Measurements from ENCODE around the gene ABCC5.

ABCC5 gene

DNA sequence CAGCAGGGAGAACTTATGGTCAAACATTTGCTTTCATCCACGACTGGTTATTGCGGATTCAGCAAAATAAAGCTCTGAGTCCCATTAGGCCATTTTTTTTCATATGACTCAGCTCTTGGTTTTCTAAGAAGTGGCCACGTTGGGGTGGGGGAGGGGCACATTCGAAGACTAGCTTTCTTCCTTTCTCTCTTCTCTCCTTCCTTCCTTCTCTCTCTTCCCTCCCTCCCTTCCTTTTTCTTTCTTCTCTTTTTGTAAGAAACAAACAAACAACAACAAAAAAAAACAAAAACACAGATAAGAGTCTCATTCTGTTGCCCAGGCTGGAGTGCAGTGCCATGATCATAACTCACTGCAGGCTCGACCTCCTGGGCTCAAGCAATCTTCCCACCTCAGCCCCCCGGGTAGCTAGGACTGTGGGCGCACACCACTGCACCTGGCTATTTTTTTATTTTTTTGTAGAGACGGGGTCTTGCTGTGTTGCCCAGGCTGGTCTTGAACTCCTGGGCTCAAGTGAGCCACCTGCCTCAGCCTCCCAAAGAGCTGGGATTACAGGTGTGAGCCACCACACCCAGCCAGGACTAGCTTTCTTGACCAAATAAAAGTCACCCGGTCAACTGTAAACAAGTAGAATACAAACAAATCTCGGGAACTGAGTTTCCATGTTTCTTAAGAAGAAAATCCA is 41.6 kb downstream of the ABCC5 start:
- no peak for DNase-seq (ENCODE audit: low read depth)

DNA sequence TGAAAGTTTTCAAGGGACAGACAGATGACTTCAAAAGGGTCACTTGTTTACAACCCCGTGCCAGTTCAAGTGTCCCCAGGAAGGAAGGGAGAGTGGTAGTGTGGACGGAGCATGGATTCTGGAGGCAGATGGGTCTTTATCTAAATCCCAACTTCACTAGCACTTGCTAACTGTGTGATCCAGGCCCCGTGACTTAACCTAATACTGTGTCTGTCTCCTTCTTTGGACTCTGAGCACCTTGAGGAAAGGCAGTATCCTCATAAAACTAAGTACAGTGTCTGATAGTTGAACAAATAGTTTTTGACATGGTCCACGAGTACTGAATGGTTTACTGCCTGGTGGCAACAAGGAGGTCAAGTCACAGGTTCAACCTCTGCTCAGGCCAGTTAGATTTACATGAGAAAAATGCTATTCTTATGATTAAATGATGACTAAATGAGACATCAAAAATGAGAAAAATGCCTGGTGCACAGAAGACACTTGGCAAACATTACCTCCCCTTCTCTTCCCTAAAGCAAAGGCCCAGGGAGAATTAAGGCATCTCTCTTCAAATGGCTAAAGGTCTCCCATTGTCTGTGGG is 48.9 kb downstream of the ABCC5 start:
- DNase-seq (ENCODE audit: low read depth): no peak

DNA sequence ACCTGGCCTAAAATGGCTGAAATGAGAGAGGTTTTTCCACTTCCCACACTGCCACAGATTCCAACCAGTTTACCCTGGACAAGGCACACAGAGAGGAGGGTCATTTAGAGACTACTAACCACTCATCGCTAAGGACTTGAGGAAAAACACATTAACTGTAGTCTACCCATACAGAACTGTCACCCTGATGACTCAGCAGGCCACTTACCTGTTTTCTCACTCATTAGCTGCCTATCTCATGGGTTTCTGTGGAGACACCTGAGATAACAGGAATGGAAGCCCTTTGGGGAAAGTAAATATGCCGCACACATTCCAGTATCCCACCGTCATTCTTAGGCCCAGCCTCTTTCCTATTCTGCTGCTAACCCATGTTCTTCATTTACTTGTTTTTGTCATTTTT is 50.0 kb downstream of the ABCC5 start:
- no peak for DNase-seq (ENCODE audit: low read depth)

DNA sequence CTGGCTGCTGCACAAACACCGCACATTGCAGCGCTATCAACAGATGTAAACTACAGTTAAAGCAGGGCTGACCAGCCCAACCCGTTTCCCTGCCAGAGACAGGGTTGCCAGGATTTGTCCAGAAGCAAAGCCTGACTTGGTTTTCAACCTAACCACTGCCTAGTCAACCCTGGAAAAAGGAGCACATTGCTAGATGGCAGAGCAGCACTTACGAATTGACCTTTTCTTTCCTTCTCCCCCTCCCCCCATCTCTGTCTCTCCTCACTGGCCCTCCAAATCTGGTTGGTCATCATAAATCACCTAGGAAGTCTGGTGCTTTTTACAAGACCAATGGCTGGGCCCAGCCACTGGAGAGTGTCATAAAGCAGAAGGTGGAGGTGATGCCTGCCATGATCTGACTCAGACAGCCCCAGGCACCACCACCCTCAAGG is 51.3 kb downstream of the ABCC5 start:
- no peak for DNase-seq (ENCODE audit: low read depth)

DNA sequence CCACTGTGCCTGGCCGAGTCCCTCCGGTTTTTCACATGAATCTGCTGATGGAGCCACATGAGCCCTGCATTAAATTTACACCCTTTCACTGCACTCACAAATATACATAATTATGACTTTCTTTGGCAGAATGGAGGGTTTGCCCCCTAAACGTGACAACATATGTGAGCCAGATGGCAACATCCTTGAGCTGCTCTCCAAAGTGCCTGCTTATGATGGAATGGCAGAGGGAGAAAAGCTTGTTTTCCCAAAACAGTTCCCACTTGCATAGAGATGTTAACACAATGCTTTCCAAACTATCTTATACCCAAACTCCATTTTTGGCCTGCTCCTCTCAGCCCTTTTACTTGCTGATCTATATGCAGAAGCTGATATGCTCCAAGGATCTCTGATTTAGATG is 54.9 kb downstream of the ABCC5 start:
- DNase-seq (ENCODE audit: low read depth): no peak

DNA sequence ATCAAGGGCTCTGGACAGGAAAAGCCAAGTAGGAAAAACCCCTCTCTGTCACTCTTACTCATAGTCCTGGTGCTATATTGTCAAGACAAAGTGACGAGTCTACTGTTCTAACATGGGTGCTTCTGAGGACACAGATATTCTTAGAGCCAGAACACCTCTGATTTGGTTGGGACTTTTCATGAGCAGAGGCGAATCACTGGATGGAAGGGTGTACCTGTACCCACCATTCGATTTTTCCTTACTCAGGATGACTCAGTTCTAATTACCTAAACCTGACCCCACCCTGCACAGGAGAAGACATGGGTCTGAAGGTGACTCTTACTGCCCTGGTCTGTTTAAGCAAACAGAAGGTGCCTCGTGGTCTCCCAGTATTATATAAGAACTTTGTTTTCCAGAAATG is 58.5 kb downstream of the ABCC5 start:
- no peak for DNase-seq (ENCODE audit: low read depth)

DNA sequence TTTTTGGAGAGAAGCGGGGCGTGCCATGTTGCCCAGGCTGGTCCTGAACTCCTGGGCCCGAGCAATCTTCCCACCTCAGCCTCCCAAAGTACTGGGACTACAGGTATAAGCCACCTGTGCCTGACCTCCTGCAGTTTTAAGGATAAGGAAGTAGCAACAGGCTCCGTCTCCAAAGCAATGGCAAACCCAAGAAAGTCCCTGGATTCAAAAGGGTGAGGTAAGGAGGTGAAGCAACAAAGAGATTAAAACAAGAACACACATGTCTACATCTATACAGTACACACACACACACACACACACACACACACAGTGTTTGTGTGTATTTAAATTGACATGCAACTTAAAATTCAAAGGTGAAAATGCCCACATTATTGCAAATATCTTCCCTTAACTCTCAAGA is 58.9 kb downstream of the ABCC5 start:
- DNase-seq (ENCODE audit: low read depth): no peak

DNA sequence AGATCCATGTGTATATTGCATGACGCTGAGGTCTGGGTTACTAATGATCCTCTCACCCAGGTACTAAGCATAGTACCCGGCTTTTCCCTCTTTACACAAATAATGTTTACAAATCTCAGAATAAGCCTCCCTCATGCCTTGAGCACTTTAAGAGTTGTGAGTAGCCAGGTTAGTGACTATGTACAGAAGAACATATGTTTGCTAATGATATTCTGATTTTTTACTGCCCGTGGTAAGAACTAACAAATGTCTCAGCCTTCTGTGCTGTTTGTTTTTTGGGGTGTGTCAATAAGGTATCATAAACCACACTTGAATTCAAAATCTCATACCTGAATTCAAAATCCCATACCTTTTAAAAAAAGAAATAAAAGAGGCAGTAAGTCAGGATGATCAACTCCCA is 59.5 kb downstream of the ABCC5 start:
- no peak for DNase-seq (ENCODE audit: low read depth)

DNA sequence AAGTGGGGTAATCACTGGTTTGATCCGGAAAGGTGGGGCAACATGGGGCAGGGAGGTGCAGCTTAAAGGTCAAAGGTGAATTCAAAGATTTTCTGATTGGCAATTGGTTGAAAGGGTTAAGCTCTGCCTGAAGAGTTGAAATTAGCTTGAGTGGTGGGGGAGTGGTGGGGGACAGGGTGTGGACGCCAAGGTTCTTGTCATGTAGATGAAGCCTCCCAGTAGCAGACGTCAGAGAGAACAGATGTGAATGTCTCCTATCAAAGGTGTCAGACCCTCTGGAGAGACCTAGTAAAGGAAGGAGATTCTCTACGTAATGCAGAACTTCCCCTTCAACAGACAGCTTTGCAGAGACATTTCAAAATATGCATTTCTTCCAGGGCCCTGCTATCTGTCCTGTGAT is 62.8 kb downstream of the ABCC5 start:
- DNase-seq (ENCODE audit: low read depth): no peak

DNA sequence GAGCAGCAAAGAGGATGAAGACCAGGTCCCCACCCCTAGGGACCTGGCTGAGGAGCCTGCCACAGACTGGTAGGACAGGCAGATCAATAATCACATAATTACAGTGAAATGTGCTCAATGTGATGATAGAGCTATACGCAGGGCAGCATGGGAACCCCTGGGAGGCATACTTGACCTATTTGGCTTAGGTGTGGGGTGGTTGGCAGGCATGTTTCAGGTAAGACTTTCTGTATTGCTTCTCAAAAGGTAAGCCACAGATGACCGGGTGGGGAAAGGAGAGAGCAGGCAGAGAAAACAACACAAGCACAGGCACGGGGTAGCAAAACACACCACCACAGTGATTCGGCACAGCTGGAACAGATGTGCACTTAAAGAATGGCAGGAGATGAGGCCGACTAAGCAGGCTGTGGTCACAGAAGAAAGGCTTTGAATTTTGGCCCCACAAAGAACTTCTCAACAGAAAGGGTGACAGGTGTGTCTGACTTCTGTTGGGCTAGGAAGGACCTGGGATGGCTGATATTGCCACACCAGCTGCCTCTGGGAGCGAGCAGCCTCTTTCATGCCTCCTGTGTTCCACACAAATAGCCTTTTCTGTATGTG is 64.1 kb downstream of the ABCC5 start:
- no peak for DNase-seq (ENCODE audit: low read depth)

DNA sequence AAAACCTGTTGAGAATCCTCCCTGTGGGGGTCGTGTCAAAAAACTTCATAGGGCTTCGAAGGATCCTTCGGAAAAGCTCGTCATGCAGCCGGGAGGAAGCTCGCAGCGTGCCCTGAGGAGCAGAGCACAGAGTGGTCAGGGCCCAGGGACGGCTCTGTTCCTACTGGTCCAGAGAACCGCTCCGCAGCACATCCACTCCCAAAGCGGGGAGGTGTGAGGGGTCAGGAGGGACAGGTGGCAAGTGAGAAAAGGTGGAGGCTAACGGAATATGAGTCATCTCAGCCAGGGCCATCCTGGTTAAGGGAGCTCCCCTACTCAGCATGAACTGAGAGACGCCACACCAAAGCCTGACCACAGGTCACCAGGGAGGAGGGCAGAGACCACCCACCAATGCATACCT is 66.2 kb downstream of the ABCC5 start:
- DNase-seq (ENCODE audit: low read depth): no peak

DNA sequence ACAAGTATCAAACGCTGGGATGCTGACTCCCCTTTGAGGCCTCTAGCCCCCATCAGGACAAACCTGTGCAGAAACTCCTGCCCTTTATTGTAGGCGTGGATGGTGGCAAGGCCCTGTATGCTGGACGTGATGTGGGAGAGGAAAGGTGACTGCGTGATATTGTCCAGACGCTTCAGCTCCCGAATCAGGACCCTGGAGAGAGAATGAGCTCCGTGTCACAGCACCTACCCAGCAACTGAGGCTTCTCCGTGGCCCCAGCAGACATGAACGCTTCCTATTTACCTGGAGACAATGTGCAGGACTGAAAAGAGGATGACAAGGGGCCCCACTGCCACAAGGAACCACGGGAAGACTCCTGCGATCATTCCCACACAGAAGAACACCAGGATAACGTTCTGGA is 68.0 kb downstream of the ABCC5 start:
- DNase-seq (ENCODE audit: low read depth): no peak

DNA sequence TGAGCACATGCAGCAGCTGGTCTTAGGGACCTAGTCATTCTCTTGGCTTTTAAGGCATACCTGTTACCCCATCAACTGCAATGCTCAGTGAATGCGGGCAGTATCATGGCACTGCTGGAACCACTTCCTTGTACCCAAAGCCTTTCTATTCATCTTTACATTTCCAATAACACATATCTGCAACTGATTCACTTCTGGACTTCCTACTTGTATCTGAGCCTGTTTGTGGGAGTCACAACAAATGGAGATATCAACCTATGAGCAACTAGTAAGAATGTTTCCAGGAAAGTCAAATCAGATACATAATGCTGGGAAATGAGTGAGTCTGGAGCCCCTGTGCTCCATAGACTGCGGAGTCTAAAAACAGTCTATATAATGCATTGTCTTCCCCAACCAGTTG is 71.6 kb downstream of the ABCC5 start:
- no peak for DNase-seq (ENCODE audit: low read depth)

DNA sequence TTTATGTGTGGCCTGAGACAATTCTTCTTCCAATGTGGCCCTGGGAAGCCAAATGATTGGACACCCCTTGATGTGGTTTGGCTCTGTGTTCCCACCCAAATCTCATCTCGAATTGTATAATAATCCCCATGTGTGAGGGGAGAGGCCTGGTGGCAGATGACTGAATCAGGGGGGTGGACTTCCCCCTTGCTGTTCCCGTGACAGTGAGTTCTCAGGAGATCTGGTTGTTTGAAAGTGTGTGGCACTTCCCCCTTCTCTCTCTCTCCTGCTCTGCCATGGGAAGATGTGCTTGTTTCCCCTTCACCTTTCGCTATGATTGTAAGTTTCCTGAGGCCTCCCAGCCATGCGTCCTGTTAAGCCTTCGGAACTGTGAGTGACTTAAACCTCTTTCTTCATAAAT is 72.9 kb downstream of the ABCC5 start:
- DNase-seq (ENCODE audit: low read depth): no peak

DNA sequence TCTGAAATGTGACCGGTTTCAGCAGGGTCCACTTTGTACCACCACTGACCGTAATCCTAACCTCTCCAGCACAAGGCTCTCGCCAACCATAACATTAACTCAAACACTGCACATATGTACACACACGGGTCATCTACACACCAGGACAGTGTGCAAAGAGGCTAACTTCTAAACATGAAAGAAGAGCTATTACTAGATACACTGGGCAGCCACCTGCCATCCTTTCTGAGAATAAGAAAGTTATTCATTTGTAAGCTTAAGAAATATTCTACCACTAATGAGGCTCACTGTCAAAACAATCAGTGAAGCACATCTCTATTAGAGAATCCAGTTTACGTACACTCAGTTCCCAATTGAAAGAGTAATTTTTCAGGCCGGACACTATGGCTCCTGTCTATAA is 73.9 kb downstream of the ABCC5 start:
- DNase-seq (ENCODE audit: low read depth): no peak

DNA sequence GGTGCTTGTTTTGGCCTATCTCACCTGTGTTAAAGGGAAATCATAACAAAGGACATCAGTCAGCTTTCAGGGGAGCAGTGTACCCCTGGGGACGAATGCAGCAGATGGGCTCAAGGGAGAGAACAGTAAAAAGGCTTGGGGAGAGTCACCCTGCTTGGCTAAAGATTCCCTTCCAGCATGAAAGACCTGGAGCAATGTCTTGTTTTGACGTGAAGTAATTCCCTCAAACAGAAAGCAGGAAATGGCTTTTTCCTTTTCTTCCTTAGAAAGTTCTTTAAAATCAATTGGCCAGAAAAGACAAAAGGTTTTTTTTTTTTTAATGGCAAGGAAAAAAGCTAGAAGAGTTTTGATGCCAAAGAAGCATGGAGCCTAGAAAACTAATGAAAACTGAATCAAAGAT is 76.5 kb downstream of the ABCC5 start:
- DNase-seq (ENCODE audit: low read depth): no peak

DNA sequence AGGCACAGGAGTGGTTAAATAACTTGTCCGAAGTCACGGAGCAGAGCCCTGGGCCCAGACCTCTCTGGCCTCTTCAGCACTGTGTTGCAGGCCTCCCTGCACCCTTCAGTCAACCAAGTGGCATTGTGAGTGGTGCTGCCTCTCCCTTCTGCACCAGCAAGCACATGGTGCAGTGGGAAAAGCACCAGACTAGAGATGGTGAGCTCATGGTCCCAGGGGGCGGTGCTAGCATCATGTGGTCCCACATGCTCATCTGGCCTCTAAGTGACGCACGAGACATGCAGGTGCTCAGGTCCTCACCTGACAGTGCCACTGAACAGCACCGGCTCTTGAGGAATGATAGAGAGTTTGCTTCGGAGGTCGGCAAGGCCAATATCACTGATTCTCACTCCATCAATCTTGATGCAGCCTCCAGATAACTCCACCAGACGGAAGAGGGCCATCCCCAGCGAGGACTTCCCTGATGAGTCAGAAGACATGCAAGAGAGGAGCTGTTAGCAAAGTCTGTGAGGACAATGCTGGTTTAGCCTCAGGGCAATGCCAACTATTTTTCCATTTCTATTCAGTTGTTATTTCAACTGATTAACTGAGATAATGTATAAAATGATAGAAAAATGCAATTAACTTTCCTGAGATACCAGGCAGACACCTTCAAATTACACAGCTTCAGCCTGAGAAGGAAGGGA is 79.9 kb downstream of the ABCC5 start:
- DNase-seq (ENCODE audit: low read depth): no peak

DNA sequence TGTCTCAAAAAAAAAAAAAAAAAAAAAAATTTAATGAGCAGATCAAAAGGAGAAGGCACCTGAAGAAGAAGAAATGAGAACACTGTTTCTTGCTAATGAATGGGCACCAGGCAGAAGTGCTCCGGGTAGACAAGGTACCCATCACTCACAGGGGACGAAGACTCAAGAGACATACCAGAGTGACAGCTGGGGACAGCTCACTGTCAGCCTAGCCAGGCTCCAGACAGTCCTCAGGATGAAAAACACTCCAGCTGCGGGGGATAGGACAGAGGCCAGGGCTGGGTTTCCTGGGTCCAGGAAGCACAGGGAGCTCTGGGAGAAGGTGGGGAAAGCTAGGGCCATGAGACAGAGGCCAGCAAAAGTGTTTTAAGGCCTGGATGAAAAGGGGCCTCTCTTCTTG is 84.5 kb downstream of the ABCC5 start:
- no peak for DNase-seq (ENCODE audit: low read depth)

DNA sequence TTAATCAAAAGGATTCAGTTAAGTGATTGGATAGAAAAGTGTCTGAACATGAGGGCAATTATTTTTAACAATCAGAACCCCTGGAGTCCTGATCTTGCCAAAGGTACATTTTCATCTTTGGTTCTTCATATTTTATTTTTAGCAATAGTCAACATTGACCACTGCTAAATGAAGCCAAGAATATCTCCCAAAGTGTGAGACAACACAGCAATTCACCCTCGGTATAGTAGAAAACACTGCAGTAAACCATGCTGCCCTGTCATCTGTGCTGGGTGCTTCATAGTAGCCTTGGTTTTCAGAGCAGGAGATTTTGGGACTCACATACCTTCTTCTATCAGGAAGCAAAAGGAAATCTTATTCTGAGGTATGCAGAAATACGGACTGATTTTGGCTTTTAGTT is 85.8 kb downstream of the ABCC5 start:
- DNase-seq (ENCODE audit: low read depth): no peak

DNA sequence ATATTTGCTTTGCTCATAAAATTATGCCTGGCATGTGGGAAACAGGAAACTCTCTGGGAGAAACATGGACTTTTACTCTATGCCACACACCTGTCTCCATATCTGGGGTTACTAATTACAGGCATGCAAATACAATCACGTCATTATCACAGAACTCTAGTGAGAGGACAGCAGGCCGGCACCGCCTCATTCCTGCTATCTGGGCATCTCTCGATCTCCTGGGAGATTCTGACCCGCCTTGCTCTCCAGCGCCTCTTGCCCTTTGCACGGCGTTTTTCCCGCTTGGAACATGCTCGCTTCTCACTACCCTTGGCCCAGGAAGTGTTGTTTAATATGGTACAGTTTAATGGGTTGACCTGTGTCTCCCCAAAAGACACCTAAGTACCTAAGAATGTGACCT is 87.6 kb downstream of the ABCC5 start:
- no peak for DNase-seq (ENCODE audit: low read depth)

DNA sequence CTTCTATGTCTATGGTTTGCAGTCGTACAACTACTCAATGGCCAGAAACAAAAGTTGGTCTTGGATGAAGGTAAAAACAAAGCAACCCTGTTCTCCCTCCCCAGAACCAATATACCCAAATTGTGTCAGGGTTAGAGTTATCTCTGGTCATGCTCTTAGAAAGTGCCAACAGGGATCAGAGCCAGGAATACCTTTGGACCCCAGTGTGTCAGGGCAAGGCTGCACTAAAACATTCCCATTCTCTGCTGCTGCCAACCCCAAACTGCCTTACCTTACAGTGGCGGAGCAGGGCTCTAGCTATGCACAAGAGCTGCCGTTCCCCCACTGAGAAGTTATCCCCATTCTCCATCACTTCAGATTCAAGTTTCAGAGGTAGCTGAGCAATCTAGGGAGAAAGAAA is 90.6 kb downstream of the ABCC5 start:
- DNase-seq (ENCODE audit: low read depth): no peak

DNA sequence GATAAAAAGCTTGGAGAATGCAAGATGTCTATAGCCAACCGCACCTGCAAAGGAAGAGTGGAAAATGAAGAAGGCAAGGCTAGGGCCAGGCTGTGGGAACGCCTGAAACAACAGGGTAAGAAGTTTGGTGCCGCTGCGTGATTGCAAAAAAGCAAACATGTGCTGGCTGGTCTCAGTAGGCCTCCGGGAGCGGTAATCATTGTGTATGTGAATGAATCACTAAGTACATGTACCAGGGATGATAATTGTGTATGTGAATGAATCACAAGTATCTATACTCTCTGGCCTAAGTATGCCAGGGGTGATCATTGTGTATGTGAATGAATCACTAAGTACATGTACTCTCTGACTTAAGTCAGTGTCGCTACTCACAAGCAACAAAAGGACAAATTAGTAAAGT is 92.7 kb downstream of the ABCC5 start:
- DNase-seq (ENCODE audit: low read depth): no peak

DNA sequence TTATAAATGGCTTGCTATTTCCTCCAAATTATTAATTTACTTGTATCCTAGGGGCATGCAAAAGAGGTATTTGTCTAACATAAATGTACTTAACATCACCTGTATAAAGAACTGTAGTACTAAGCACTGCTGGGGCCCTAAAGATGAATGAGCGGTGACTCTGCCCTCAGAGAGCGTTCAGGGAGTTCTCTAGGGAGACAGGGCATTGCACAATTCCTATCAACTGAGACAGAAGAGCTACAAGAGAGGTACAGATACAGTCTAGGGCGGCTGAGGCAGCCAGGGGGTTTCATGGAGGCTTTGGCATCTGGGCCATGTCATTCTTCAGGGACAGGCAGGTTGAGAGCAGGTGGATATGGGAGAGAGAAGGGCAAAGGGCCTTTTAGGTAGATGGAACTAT is 93.1 kb downstream of the ABCC5 start:
- DNase-seq (ENCODE audit: low read depth): no peak
